Ectodermal cell (in vitro differentiated cells): ENCODE measurements around the gene ADGRA1. TPM values are rescaled to one million over a fixed set of nuclear protein-coding genes. Genes with fewer than 3 reads are reported as not detected.
A peak's percentile ranks its signal among the peaks of the same experiment; 100 is the strongest.

Experiments used
- H3K27ac ChIP-seq: 2 replicates; pipeline ENCODE4 v1.7.0; 2013; ENCODE audit warnings: mild to moderate bottlenecking, low read depth, low read length; ENCODE audit not compliant: insufficient read depth, poor library complexity, severe bottlenecking
- H3K27me3 ChIP-seq: 2 replicates; pipeline ENCODE4 v1.7.0; 2013; ENCODE audit warnings: mild to moderate bottlenecking, low read length; ENCODE audit not compliant: insufficient read depth, control insufficient read depth, poor library complexity, severe bottlenecking
- H3K36me3 ChIP-seq: one replicate; pipeline ENCODE4 v1.7.0; 2013; ENCODE audit warnings: low read length; ENCODE audit not compliant: control insufficient read depth, insufficient read depth
- H3K4me1 ChIP-seq: one replicate; pipeline ENCODE4 v1.7.0; 2013; ENCODE audit warnings: low read length; ENCODE audit not compliant: control insufficient read depth, insufficient read depth
- H3K4me3 ChIP-seq: 2 replicates; pipeline ENCODE4 v1.7.0; 2013; ENCODE audit warnings: low read depth, low read length, control low read depth; ENCODE audit not compliant: insufficient read depth
- H3K9me3 ChIP-seq: 2 replicates; pipeline ENCODE4 v1.7.0; 2013; ENCODE audit warnings: mild to moderate bottlenecking, low read length, moderate library complexity; ENCODE audit not compliant: control insufficient read depth
- WGBS, 2 experiments: methylation state at CpG; one replicate each; pipeline ENCODE4 v1.1.7; 2013; ENCODE audit warnings: missing lambda C conversion rate in 2 of 2; 5-methylcytosine and 5-hydroxymethylcytosine counted together
- polyA plus RNA-seq, 4 experiments: library from polyadenylated mRNA; stranded (reverse); fragments of 50-300 nt; gene quantifications; one replicate each; pipeline ENCODE4 v1.2.3, GENCODE V29; 2013

The ADGRA1 gene
- 0.11 TPM for polyA plus RNA-seq (2013, experiment 1 of 4)
- 0.09 TPM for polyA plus RNA-seq (2013, experiment 2 of 4)
- polyA plus RNA-seq (2013, experiment 3 of 4) = 0.16 TPM
- polyA plus RNA-seq (2013, experiment 4 of 4) = 0.24 TPM

DNA sequence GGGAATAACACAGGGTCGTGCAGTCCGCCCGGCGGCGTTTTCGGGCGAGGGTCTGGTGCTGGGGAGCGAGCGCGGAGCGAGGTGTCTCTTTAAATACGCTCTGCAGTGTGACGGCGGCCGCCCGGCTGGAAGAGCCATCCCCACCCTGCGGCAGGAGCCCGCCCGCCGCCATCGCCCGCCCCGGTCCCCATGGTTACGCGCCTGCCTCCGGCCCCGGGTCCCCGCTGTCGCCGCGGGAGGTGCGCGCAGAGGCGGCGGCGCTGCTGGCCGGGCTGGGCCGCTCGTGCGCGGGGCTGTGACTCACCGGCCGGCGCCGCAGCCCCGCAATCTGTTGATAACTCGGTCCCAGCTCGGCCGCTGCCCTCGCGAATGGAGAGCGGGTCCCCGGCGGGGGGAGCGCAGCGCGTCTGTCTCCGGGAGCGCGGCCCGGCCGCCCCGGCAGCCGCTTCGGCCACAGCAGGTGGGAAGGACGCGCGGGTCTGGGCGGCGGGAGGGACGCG, at the start of gene ADGRA1:
Gene ADGRA1 (plus strand): TSS at position 246 of the 500 bp plus-strand sequence. CDS start 986 bp downstream, outside the sequence.
- no peak within 1 kb of the TSS for H3K27ac ChIP-seq

GRCh38 chr10:133038036-133038823, 49.5 kb upstream of the ADGRA1 start:
- no peak overlapping the region for H3K4me3 ChIP-seq
- no peaks in the 10 kb centered on the region for H3K36me3 ChIP-seq
- H3K27ac ChIP-seq = no peak overlapping the region
- peaks cover 11% of the 10 kb centered on the region for H3K4me1 ChIP-seq
- no peaks in the 10 kb centered on the region for H3K9me3 ChIP-seq
- no peaks in the 10 kb centered on the region for H3K27me3 ChIP-seq
- WGBS, 2 experiments = 88 to 92% methylated on average over 28 of the region's 28 CpGs

More for the DNA sequence above, at the start of gene ADGRA1:
- Histone ChIP-seq H3K27me3 (peaks cover 70% of the 10 kb centered on the region), H3K9me3 (no peaks in the 10 kb centered on the region), H3K4me3 (peak within 1 kb of the TSS; percentile 47), H3K36me3 (no peaks in the 10 kb centered on the region), H3K4me1 (peaks cover 18% of the 10 kb centered on the region)
- WGBS, 2 experiments = 1% methylated on average over 72 of the region's 72 CpGs

DNA sequence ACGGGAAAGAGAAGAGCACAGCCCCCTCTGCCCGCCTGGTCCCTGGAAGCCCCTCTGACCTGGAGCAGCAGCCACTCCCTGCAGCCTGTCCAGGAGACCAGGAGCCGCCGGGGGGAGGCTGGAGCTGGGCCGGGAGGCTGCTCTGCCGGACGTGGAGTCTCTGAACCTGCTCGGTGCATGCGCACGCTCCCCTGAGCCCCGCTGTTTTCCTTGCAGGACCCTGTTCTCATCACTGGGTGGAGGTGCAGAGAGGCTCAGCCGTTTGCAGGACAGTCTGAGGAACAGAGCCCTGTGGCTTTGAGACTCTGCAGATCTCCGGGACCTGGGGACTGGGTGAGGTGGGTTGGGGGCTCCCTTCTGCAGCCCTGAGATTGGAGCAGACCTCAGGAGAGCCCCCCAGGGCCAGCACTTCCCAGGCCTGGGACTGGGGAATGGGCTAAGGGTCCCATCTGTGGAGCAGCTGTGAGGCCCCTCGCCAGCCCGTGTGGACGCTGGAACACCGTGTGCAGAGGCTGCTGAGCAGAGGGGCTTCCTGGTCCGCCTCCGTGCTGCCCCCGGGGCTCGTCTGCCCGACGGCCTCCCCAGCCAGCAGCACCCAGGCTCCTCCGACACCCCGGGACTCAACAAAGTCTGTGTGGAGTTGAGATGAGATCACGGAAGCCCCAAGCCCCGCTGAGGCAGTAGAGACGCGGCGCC, 48.5 kb upstream of the ADGRA1 start:
- H3K4me3 ChIP-seq = no peak overlapping the region
- no peak overlapping the region for H3K27ac ChIP-seq
- H3K36me3 ChIP-seq = no peaks in the 10 kb centered on the region
- H3K27me3 ChIP-seq = no peaks in the 10 kb centered on the region
- H3K9me3 ChIP-seq = no peaks in the 10 kb centered on the region
- H3K4me1 ChIP-seq = peaks cover 11% of the 10 kb centered on the region
- 78 to 79% methylated on average over 30 of the region's 30 CpGs for WGBS, 2 experiments

- H3K36me3 ChIP-seq = no peaks in the 10 kb centered on the region
- no peak overlapping the region for H3K27ac ChIP-seq
- no peaks in the 10 kb centered on the region for H3K9me3 ChIP-seq
- H3K27me3 ChIP-seq = no peaks in the 10 kb centered on the region
- peaks cover 11% of the 10 kb centered on the region for H3K4me1 ChIP-seq
- WGBS, 2 experiments = 91 to 94% methylated on average over 15 of the region's 15 CpGs
- H3K4me3 ChIP-seq = no peak overlapping the region
Measured at GRCh38 chr10:133039803-133040165, 47.9 kb upstream of the ADGRA1 start.

- Histone ChIP-seq H3K27me3 (no peaks in the 10 kb centered on the region), H3K27ac (no peak overlapping the region), H3K9me3 (no peaks in the 10 kb centered on the region)
Measured at GRCh38 chr10:133040198-133040597, 47.5 kb upstream of the ADGRA1 start.

GRCh38 chr10:133041101-133041500, 46.6 kb upstream of the ADGRA1 start:
- WGBS, 2 experiments = 87 to 89% methylated on average over 12 of the region's 12 CpGs
- Histone ChIP-seq H3K36me3 (no peaks in the 10 kb centered on the region), H3K27ac (no peak overlapping the region), H3K9me3 (no peaks in the 10 kb centered on the region), H3K4me3 (no peak overlapping the region), H3K27me3 (no peaks in the 10 kb centered on the region), H3K4me1 (peaks cover 15% of the 10 kb centered on the region)

More at GRCh38 chr10:133040198-133040597, 47.5 kb upstream of the ADGRA1 start:
- Histone ChIP-seq H3K4me1 (peaks cover 11% of the 10 kb centered on the region), H3K36me3 (no peaks in the 10 kb centered on the region), H3K4me3 (no peak overlapping the region)
- WGBS, 2 experiments = 91% methylated on average over 9 of the region's 13 CpGs

- Histone ChIP-seq H3K9me3 (no peaks in the 10 kb centered on the region), H3K27ac (no peak overlapping the region), H3K36me3 (no peaks in the 10 kb centered on the region), H3K27me3 (no peaks in the 10 kb centered on the region), H3K4me1 (peaks cover 18% of the 10 kb centered on the region), H3K4me3 (no peak overlapping the region)
- WGBS, 2 experiments = 94 to 95% methylated on average over 17 of the region's 17 CpGs
Measured at GRCh38 chr10:133042061-133042460, 45.7 kb upstream of the ADGRA1 start.

- 91 to 95% methylated on average over 18 of the region's 18 CpGs for WGBS, 2 experiments
Measured at GRCh38 chr10:133042816-133043215, 44.9 kb upstream of the ADGRA1 start.

GRCh38 chr10:133043541-133044225, 44.0 kb upstream of the ADGRA1 start:
- peaks cover 21% of the 10 kb centered on the region for H3K4me1 ChIP-seq
- H3K4me3 ChIP-seq = no peak overlapping the region
- H3K9me3 ChIP-seq = no peaks in the 10 kb centered on the region
- H3K27me3 ChIP-seq = no peaks in the 10 kb centered on the region
- WGBS, 2 experiments = 93 to 94% methylated on average over 18 of the region's 18 CpGs
- no peak overlapping the region for H3K27ac ChIP-seq
- no peaks in the 10 kb centered on the region for H3K36me3 ChIP-seq

More at GRCh38 chr10:133042816-133043215, 44.9 kb upstream of the ADGRA1 start:
- Histone ChIP-seq H3K9me3 (no peaks in the 10 kb centered on the region), H3K27me3 (no peaks in the 10 kb centered on the region), H3K4me1 (peaks cover 20% of the 10 kb centered on the region), H3K36me3 (no peaks in the 10 kb centered on the region), H3K27ac (no peak overlapping the region), H3K4me3 (no peak overlapping the region)
